ENCODE measurements around the gene NRROS.
"Not testable (repeated sequence)": the region's sequence is repeated elsewhere in the genome, so short reads cannot be mapped to it uniquely, and the experiment has no call there.

NRROS gene

DNA sequence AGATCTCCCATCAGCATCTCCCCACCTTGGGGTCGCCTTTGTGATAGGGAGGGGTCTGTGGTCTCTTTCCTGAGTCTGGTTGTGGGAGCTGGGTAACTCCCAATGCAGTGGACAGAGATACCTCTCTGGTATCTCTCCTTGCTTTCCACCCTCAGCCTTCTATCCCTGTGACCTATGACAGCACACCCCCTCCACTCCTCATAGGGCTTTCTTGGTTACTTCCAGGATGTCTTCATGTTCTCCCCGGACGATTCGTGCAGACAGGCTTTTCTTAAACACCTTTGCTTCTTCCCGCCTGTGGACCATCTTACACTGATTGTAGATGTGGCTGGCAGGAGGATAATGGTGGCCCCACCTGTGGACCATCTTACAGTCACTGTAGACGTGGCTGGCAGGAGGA is 14.2 kb upstream of the NRROS start:
- DNase-seq = no peak

DNA sequence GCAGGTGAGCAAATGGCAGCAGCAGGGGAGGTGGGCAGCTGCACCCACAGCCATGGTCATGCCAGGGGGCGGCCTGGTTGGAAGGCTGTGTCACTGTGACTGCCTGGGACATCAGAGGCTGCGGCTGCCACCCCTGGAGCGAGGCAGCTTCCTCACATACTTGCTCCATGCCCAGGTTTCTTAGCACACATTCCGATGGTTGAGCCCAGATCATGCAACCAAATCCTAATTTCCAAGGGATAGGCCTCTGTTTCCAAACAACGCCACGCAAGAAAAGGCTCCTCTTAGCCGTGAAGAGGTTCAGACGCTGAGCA is 11.6 kb upstream of the NRROS start:
- DNase-seq = no peak

GRCh38 chr3:196629228-196629627 is 10.3 kb upstream of the NRROS start:
- no peak for DNase-seq

GRCh38 chr3:196631682-196632045 is 7.8 kb upstream of the NRROS start:
- no peak for DNase-seq

- peak; percentile 74 for DNase-seq
Measured at GRCh38 chr3:196632046-196632751, 7.3 kb upstream of the NRROS start.

DNA sequence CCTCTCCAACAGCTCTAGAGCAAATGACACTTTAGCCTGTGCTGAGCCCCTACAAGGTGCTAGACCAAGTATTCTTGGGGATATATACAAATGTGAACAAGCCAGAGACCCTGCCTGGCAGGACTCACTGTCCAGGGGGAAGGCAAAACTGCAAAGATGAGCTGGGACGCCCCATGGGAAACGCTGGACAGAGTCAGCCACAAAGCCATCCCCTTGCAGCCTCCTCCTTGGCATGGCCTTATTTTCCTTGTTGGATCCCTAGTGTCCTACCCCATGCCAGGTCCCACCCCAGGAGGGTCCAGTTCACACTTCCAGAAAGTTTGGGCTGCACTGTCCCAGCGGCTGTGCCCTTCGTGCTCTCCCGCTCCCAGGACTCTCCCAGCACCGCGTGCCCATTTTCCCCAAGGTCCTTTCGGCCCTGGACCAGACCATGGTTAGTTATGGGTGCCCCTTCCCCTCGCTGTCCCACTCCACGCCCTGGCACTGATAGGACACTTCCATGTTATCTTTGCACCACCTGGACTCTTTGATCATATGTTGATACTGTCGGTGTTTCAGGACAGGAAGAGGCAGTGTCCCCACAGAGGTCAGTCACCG is 5.8 kb upstream of the NRROS start:
- no peak for DNase-seq

DNA sequence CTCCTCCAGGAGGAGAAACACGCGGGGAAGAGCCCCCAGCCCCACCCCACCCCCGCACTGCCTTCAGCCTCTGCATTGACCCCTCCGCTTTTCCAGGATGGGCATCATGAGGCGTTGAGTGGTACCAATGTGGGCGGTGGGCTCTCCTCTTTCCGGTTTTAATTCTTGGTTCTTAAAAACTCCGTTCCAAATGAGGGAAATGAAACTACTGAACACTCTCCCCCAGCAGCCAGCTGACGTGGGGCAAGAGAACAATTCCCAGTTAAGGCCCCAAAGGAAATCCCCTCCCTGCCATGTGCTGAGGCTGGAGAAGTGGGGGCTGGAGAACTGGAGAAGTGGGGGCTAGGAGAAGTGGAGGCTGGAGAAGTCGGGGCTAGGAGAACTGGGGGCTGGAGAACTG is 5.3 kb upstream of the NRROS start:
- DNase-seq = no peak

DNA sequence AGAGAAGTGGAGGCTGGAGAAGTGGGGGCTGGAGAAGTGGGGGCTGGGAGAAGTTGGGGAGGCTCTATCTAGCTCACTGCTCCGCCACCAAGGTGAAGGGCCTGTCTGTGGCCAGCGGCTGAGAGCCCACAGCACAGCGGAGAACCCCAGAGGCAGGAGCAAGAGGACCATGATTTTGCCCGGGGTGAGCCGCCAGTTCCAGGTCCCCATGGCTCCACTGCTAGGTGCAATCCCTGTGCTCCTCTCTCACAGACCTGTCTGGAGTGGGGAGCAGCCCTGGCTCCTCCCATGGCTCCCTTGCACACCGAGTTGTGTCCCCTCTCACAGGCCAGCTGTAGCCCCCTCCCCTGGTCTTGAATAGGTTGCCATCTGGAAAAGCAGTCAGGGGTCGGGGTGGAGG is 4.7 kb upstream of the NRROS start:
- no peak for DNase-seq

DNA sequence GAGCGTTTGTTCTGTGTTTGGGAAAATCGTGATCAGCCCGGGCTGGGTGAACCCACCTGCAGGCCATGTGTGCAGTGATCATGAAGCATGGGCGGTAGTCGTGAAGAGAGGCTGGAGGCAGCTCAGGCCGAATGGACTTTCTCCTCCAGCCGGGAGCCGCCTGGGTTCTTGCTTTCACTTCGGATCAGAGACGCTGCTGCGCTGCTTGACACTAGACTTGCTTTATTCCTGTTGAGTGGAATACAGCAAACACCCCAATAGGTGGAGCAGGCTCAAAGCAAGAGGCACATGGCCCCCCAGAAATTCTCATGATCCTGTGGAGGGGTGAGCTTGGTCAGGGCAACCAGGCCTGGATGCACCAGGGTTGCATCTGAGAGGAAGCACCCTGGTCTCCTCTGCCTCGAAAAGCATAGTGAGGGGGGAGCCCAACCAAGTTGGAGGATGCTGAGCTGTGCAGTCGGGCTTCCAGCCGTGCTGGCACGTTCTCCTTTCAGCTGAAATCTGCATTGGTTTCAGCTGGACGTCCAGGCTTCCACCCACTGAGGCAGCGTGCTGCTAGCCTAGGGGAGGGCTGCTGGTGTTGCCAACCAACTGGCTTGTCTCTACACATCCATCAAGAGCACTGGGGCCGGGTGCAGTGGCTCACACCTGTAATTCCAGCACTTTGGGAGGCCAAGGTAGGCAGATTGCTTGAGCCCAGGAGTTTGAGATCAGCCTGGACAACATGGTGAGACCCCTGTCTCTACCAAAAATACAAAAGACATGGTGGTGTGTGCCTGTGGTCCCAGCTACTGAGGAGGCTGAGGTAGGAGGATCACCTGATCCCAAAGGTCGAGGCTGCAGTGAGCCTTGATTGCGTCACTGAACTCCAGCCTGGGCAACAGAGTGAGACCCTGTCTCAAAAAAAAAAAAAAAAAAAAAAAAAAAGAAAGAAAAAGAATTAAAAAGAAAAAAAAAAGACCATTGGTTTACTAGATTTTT is 2.8 kb upstream of the NRROS start:
- DNase-seq = no peak

- DNase-seq = not testable (repeated sequence)
Measured at GRCh38 chr3:196637941-196638340, 1.6 kb upstream of the NRROS start.

- DNase-seq = no peak
Measured at GRCh38 chr3:196638861-196639482, 522 bp upstream of the NRROS start.

- no peak for DNase-seq
Measured at GRCh38 chr3:196640297-196641018, 964 bp downstream of the NRROS start.

GRCh38 chr3:196641333-196642054 is 2.0 kb downstream of the NRROS start:
- no peak for DNase-seq

DNA sequence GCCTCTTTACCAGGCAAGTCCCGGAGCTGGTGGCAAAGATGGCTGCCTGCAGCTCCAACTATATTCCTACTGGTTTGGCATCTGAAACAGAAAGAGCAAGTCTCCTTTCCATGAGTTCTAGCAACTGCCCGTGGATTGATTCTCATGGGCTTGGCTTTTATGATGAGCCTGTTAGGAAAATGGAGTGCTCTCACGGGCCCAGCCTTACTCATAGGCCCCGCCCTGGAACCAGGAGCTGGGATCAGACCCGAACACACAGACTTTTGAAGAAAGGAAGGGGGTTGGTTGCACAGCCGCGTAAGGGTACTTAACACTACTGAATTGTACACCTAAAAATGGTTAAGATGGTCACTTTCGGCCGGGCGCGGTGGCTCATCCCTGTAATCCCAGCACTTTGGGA is 2.9 kb downstream of the NRROS start:
- DNase-seq = no peak

DNA sequence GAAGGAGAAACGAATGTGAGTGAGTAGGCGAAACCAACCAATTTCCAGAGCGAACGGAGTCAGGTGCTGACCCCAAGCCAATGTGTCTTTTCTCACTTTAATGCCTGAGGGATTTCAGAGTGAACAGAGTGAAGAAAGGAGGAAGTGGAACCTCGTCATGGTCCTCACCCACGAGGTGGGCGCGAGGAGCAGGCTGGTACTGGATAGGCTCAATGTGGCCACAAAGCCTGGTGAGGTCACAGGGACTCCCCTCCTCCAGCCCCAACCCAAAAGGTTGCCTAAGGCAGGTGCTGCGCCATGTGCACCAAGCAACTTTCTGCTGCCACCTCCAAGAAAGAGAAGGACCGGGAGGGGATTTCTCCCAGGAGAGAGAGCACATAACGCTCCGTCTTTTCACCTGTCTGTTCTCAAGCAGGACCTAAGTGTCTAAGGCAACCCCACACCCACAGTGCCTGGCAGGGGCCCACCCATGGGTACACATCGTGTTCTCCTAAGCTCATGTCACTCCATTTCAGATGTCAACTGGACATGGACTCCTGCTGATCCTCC is 3.8 kb downstream of the NRROS start:
- DNase-seq = no peak

DNA sequence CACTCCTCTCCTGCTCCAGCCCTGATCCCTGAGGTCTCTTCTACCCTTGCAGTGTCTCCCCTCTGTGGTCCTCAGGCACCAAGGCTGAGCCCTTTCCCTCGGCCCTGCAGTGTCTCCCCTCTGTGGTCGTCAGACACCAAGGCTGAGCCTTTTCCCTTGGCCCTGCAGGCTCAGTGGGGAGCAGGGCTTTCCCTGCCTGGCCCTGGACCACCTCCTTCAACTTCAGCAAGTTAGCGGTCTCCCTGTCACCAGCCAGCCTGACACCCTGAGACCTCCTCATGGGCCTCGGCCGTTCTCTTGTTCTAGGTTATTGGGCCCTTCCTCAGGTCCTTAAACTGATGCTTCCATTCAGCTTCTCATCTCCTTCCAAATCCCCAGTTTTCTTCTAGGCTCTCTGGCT is 4.3 kb downstream of the NRROS start:
- no peak for DNase-seq

GRCh38 chr3:196645096-196645495 is 5.6 kb downstream of the NRROS start:
- no peak for DNase-seq

DNA sequence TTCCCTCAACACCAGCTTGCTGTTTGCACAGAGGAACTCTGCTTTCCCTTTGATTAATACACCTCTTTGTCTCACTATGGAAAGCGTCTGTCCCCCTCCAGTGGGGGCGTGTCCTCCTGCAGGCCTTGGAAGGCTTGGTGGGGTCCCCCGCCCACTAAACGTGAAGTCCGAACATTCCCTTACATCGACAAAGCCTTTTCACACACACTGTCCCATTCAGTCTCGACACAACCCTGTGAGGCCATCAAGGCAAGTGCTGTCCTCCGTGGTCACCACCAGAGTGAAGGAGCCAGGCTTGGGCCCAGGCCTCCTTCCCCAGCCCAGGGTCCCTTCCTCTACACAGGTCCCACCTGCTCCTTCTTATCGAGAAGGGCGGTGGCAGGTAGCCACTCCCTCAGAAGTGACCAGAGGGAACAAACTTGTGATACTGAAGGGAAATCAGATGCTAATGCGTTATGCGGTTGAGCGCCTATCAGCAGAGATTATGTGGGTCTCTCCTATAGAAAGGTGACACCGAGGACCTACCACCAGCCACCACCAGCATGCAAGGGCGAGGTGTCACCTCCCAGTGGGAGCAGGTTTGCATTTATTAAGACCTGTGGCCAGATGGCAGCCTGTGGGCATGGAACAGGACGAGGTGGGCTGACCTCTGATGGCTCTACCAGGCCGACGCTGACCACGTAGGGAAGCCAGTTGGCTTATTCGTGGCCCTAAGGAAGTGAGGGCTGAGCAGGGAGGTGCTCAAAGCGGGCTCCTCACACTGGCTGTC is 6.6 kb downstream of the NRROS start:
- no peak for DNase-seq

GRCh38 chr3:196646666-196647216 is 7.2 kb downstream of the NRROS start:
- no peak for DNase-seq

DNA sequence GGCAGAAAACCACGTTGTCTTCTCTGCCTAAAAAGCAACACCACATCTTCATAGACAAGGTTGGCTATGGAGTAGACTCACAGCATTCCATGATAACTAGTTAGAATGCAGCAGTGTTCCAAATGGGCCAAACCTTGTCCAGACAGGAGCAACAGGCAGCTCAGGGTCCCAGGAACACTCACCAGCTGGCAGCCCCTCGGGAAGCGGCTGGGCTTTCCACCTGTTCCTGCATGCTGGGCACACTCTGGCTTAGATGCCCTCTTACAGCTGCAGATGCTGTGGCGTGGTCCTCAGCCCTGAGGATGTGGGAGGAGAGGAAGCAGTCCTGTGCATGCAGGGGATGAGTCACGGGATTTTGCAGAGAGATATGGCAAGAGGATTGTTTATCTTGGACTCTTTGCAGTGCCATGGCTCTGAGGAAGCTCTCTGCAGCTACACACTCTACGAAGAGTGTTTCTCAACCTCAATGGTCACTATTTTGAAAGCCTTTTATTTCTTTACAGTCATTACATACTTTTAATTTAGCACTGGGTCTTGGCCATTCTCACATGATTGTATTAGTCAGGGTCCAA is 11.3 kb downstream of the NRROS start:
- no peak for DNase-seq

All from DMS 273 treated with DMSO at 0.1 percent for 48 hours (cell line).